Ishikawa (cell line): ENCODE measurements around the gene HNRNPA1.

ENCODE experiments used
- EGR1 ChIP-seq: IDR thresholded peaks from 2 replicates; pipeline ENCODE4 v1.6.1; 2012
- FOXM1 ChIP-seq: IDR thresholded peaks from 2 replicates; pipeline ENCODE4 v1.6.1; 2012; ENCODE audit warnings: low read depth, borderline replicate concordance
- MAX ChIP-seq: IDR thresholded peaks from 2 replicates; pipeline ENCODE4 v1.6.1; 2012
- NFIC ChIP-seq: IDR thresholded peaks from 2 replicates; pipeline ENCODE4 v1.6.1; 2012
- RAD21 ChIP-seq: IDR thresholded peaks from 2 replicates; pipeline ENCODE4 v1.6.1; 2012; ENCODE audit warnings: low read depth
- REST ChIP-seq: IDR thresholded peaks from 2 replicates; pipeline ENCODE4 v1.6.1; 2012; ENCODE audit warnings: low read depth, mild to moderate bottlenecking
- TAF1 ChIP-seq: IDR thresholded peaks from 2 replicates; pipeline ENCODE4 v1.6.1; 2012; ENCODE audit warnings: low read depth, mild to moderate bottlenecking
- TCF12 ChIP-seq: IDR thresholded peaks from 2 replicates; pipeline ENCODE4 v1.6.1; 2012; ENCODE audit warnings: low read depth
- TEAD4 ChIP-seq: IDR thresholded peaks from 2 replicates; pipeline ENCODE4 v1.6.1; 2012
- USF1 ChIP-seq: IDR thresholded peaks from 2 replicates; pipeline ENCODE4 v1.6.1; 2012
- ZBTB7A ChIP-seq: IDR thresholded peaks from 2 replicates; pipeline ENCODE4 v1.6.1; 2012; ENCODE audit warnings: low read depth

GRCh38 chr12:54272214-54272613, 8.3 kb upstream of the HNRNPA1 start:
- TF ChIP-seq MAX (no peak), NFIC (no peak), FOXM1 (no peak), TAF1 (no peak), USF1 (no peak), REST (no peak), TEAD4 (no peak), ZBTB7A (no peak), EGR1 (no peak), RAD21 (no peak), TCF12 (no peak)
